Fibroblast of villous mesenchyme (primary cell): Measurements from ENCODE around the gene GPN1. TPM values are rescaled to one million over a fixed set of nuclear protein-coding genes. Genes with fewer than 3 reads are reported as not detected.
"Not testable (repeated sequence)": the region's sequence is repeated elsewhere in the genome, so short reads cannot be mapped to it uniquely, and the experiment has no call there.

Experiments used
- DNase-seq: peaks from one replicate; pipeline ENCODE4 v3.0.0-alpha.2; 2010; ENCODE audit warnings: low read depth
- H3K4me3 ChIP-seq: 2 replicates; pipeline ENCODE4 v1.5.1; 2011; ENCODE audit warnings: low read depth, mild to moderate bottlenecking, low read length
- total RNA-seq: library from RNA; depleted of rRNA; stranded (reverse); fragments of >200 nt; gene quantifications from 2 replicates; pipeline ENCODE4 v1.2.3, GENCODE V29; 2012
- TF ChIP-seq, protein P1 (sequence below): IDR thresholded peaks from 2 replicates; pipeline ENCODE4 v1.5.1; 2012; ENCODE audit warnings: low read depth, mild to moderate bottlenecking, low read length; ENCODE audit not compliant: insufficient read depth

The GPN1 gene
- total RNA-seq, 1 donor: 35.0 TPM

DNA sequence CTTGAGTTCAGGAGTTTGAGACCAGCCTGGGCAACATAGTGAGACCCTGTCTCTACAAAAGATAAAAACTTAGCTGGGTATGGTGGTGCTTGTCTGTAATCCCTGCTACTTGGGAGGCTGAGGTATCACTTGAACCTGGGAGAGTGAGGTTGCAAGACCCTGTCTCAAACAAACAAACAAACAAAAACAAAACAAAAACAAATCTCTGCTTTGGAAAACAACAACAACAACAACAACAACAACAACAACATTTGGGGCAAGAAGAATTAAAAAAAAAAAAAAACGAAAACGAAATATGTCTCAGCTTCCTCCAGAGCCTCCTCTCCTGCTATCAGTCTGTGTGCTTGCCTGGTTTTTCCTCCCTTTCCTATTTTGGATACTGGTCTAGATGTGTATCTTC, 51.7 kb downstream of the GPN1 start:
- no peak overlapping the region for H3K4me3 ChIP-seq
- TF ChIP-seq, protein P1, sequence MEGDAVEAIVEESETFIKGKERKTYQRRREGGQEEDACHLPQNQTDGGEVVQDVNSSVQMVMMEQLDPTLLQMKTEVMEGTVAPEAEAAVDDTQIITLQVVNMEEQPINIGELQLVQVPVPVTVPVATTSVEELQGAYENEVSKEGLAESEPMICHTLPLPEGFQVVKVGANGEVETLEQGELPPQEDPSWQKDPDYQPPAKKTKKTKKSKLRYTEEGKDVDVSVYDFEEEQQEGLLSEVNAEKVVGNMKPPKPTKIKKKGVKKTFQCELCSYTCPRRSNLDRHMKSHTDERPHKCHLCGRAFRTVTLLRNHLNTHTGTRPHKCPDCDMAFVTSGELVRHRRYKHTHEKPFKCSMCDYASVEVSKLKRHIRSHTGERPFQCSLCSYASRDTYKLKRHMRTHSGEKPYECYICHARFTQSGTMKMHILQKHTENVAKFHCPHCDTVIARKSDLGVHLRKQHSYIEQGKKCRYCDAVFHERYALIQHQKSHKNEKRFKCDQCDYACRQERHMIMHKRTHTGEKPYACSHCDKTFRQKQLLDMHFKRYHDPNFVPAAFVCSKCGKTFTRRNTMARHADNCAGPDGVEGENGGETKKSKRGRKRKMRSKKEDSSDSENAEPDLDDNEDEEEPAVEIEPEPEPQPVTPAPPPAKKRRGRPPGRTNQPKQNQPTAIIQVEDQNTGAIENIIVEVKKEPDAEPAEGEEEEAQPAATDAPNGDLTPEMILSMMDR: no peak
- no peak for DNase-seq

DNA sequence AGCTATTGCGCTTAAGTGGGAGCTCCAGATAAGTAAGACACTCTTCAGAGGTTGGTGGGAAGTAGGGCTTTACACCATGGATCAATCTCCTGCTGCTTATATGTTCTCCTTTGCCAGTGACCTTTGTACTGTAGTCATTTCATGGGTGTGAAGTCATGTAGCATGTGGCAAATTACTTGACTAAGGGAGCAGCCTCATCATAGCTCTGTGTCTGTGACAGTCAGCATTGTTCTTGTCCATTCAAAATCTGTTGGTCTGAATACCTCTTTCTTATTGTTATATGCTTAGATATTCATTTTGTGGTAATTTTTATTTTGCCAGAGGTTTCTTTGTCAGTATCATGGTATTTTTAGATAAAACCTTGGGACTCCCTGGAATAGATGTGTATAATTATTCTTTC, 53.0 kb downstream of the GPN1 start:
- TF ChIP-seq, protein P1: no peak
- peak; percentile 53 for DNase-seq
- H3K4me3 ChIP-seq: no peak overlapping the region

DNA sequence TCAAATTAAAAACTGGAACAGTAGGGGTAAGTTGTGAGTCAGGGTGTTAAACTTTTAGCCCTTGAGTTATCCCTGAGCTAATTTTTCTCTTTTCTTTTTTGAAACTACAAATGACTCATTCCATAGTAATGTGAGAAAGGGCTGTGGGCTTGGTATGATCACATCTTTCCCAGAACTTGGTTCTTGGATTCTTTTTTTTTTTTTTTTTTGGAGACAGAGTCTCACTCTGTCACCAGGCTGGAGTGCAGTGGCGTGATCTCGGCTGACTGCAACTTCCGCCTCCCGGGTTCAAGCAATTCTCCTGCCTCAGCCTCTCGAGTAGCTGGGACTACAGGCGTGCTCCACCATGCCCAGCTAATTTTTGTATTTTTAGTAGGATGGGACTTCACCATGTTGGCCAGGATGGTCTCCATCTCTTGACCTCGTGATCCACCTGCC, 53.5 kb downstream of the GPN1 start:
- H3K4me3 ChIP-seq: not testable (repeated sequence)
- peak; percentile 87 for DNase-seq

DNA sequence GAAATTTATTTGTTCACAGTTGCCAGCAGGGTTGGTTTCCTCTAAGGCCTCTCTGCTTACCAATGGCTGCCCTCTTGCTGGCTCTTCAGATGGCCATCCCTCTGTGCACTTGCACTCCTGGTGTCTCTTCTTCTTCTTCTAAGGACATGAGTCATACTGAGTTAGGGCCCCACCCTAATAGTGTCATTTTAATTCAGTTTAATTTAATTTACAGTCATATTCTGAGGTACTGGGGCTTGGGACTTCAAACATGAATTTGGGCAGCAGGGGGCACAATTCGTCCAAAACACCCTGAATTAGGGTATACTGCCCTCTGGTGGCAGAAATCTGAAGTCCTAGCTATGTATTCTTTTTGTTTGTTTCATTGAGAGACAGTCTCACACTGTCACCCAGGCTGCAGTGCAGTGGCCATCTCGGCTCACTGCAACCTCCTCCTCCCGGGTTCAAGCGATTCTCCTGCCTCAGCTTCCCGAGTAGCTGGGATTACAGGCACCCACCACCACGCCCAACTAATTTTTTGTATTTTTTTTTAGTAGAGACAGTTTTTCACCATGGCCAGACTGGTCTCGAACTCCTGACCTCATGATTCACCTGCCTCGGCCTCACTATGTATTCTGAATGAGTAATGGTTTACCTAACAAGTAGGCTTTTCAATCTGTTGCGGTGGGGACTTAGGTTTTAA, 54.7 kb downstream of the GPN1 start:
- peak; percentile 91 for DNase-seq
- TF ChIP-seq, protein P1: peak; percentile 89
- H3K4me3 ChIP-seq: no peak overlapping the region

DNA sequence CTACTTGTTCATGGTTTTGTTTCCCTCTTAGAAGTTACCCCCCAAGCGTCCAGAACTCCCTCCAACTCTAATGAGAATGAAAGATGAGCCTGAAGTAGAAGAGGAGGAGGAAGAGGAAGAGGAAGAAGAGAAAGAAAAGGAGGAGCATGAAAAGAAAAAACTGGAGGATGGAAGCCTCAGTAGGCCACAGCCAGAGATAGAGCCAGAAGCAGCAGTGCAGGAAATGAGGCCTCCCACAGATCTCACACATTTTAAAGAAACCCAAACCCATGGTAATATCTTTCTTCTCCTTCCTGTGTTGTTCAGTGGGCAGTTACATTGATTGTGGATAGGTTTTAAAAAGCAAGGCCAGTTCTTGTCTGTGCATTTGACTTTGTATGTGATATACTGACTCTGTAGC, 56.2 kb downstream of the GPN1 start:
- H3K4me3 ChIP-seq, DNase-seq: not testable (repeated sequence)

DNA sequence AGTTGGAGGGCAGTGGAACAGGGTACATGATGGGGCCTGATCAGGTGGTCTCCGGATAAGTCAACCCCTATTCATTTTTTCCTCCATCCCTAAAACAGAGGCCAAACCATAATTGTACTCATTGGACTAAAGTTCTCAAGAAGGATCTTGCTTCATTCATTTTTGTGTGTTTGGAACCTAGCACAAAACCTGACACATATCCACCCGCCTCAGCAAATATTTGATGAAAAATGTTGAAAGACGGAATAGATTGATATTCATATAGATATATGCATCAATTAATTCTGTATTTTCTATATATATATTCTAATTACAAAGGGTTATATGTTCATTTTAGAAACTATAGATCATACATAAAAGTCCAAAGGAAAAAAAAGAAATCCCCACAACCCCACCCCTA, 56.7 kb downstream of the GPN1 start:
- H3K4me3 ChIP-seq: no peak overlapping the region
- DNase-seq: no peak
- TF ChIP-seq, protein P1: no peak

DNA sequence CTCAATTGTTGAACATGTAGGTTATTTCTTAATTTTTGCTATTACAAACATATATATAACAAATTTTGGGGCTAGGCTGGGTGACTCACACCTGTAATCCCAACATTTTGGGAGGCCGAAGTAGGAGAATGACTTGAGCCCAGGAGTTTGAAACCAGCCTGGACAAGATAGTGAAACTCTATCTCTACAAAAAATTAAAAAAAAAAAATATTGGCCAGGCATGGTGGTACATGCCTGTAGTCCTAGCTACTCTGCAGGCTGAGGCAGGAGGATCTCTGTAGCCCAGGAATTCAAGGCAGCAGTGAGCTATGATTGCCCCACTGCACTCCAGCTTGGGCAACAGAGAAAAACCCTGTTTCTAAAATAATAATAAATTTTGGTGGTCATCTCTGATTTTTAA, 58.4 kb downstream of the GPN1 start:
- TF ChIP-seq, protein P1: no peak
- no peak for DNase-seq
- H3K4me3 ChIP-seq: no peak overlapping the region

DNA sequence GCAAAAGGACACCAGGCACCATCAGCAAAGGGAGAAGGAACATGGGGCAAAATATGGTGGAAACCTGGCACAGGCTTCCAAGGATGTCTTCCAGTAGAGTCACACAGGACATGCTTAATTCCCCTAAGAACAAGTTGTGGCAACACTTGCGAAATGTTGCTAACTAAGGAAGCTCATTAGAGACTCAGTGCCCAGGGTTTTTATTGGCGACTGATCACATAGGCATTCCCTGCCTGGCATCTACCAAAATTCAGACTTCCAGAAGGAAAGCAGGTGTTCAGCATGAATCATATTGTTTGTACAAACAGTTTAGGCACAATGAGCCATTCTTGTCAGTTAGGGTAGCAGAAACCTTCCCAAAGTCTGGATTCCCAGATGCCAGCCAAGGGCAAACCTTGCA, 60.6 kb downstream of the GPN1 start:
- no peak for DNase-seq
- TF ChIP-seq, protein P1: no peak

More for the DNA sequence above, 60.6 kb downstream of the GPN1 start:
- H3K4me3 ChIP-seq: no peak overlapping the region
